Neural crest cell (in vitro differentiated cells): ENCODE data around the gene SLC44A4. TPM values are rescaled to one million over a fixed set of nuclear protein-coding genes. Genes with fewer than 3 reads are reported as not detected.

Source experiments
- DNase-seq: peaks from one replicate; pipeline ENCODE4 v3.0.0; 2021; ENCODE audit warnings: low read depth, mixed read lengths, low spot score
- H3K27ac Mint-ChIP-seq: one replicate; pipeline ENCODE4 v1.8.0; 2021; ENCODE audit warnings: mild to moderate bottlenecking, mixed read lengths; ENCODE audit not compliant: unreplicated experiment
- H3K27me3 Mint-ChIP-seq: 2 replicates; pipeline ENCODE4 v1.8.0; 2021; ENCODE audit warnings: low read depth, mild to moderate bottlenecking, mixed read lengths
- H3K36me3 Mint-ChIP-seq: 2 replicates; pipeline ENCODE4 v1.8.0; 2021; ENCODE audit warnings: low read depth, mild to moderate bottlenecking, mixed read lengths
- H3K4me1 Mint-ChIP-seq: 2 replicates; pipeline ENCODE4 v1.8.0; 2021; ENCODE audit warnings: mixed read lengths
- H3K4me3 Mint-ChIP-seq: one replicate; pipeline ENCODE4 v1.8.0; 2021; ENCODE audit warnings: mild to moderate bottlenecking, mixed read lengths
- H3K9me3 Mint-ChIP-seq: 2 replicates; pipeline ENCODE4 v1.8.0; 2021; ENCODE audit warnings: mixed read lengths
- total RNA-seq: library from RNA; stranded (reverse); gene quantifications from 2 replicates; pipeline ENCODE4 v1.2.1, GENCODE V29; 2021
- TF ChIP-seq, protein P1 (sequence below): fragments of 200-600 bp; sonication (generic); conservative IDR thresholded peaks from 2 replicates; pipeline ENCODE4 v1.5.0; 2021; ENCODE audit warnings: antibody characterized with exemption, mild to moderate bottlenecking

The SLC44A4 gene
- total RNA-seq, 1 donor from 2014 or later = 0.84 TPM

DNA sequence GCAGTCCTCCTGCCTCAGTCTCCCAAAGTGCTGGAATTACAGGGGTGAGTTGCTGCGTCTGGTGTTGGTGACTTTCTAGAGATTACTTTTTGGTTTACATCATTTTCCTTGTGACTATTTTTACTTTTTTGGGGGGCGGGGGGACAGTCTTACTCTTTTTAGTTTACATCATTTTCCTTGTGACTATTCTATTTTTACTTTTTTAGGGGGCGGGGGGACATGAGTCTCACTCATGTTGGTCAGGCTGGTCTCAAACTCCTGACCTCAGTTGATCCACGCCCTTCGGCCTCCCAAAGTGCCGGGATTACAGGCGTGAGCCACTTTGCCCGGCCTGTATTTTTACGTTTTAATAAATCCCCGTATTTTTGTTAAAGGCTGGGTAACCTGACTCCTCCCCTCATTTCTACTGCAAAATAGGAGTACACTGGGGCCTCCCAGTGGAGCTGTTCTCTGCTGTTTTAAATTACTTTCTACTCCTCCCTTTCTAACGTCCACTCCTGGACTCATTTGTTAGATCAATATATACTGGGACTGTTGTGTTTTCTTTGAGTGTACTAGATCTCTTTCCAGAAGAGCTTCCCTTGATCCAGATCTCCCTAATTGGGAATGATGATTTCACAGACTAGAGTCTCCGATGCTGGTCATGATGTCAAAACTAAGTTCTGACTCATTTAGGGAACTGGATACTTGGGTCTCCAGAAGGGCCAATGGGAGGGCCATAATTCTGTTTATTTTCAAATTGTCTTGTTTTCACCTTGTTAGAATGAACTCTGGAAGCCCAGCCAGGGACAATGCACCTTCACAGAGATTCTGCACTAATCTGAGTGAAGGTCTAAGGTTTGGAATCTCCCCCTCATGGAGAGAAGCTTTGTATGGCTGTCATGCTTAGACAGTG lies 42.1 kb downstream of the SLC44A4 start:
- Mint-ChIP-seq H3K36me3 (peaks cover 43% of the 10 kb centered on the region), H3K4me3 (peak overlapping the region; percentile 98), H3K4me1 (peaks cover 41% of the 10 kb centered on the region), H3K27ac (peak overlapping the region; percentile 88), H3K9me3 (no peaks in the 10 kb centered on the region), H3K27me3 (no peaks in the 10 kb centered on the region)
- no peak for DNase-seq
- TF ChIP-seq, protein P1, sequence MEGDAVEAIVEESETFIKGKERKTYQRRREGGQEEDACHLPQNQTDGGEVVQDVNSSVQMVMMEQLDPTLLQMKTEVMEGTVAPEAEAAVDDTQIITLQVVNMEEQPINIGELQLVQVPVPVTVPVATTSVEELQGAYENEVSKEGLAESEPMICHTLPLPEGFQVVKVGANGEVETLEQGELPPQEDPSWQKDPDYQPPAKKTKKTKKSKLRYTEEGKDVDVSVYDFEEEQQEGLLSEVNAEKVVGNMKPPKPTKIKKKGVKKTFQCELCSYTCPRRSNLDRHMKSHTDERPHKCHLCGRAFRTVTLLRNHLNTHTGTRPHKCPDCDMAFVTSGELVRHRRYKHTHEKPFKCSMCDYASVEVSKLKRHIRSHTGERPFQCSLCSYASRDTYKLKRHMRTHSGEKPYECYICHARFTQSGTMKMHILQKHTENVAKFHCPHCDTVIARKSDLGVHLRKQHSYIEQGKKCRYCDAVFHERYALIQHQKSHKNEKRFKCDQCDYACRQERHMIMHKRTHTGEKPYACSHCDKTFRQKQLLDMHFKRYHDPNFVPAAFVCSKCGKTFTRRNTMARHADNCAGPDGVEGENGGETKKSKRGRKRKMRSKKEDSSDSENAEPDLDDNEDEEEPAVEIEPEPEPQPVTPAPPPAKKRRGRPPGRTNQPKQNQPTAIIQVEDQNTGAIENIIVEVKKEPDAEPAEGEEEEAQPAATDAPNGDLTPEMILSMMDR = no peak

DNA sequence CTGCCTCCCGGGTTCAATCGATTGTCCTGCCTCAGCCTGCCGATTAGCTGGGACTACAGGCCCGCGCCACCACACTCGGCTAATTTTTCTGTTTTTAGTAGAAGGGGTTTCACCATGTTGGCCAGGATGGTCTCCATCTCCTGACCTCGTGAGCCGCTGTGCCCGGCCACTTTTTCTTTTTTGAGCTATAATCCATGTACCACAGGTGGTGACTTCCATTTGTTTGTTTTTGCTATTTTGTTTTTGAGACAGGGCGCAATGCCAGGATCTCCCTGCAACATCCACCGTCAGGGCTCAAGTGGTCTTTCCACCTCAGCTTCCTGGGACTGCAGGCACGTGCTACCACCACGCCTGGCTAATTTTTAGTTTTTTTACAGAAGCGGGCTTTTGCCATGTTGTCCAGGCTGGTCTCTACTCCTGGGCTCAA lies 42.7 kb downstream of the SLC44A4 start:
- DNase-seq = no peak
- H3K27me3 Mint-ChIP-seq = no peaks in the 10 kb centered on the region
- TF ChIP-seq, protein P1 = no peak
- H3K9me3 Mint-ChIP-seq = no peaks in the 10 kb centered on the region
- peaks cover 41% of the 10 kb centered on the region for H3K36me3 Mint-ChIP-seq
- peaks cover 42% of the 10 kb centered on the region for H3K4me1 Mint-ChIP-seq
- H3K27ac Mint-ChIP-seq = peak overlapping the region; percentile 88
- peak overlapping the region; percentile 98 for H3K4me3 Mint-ChIP-seq

DNA sequence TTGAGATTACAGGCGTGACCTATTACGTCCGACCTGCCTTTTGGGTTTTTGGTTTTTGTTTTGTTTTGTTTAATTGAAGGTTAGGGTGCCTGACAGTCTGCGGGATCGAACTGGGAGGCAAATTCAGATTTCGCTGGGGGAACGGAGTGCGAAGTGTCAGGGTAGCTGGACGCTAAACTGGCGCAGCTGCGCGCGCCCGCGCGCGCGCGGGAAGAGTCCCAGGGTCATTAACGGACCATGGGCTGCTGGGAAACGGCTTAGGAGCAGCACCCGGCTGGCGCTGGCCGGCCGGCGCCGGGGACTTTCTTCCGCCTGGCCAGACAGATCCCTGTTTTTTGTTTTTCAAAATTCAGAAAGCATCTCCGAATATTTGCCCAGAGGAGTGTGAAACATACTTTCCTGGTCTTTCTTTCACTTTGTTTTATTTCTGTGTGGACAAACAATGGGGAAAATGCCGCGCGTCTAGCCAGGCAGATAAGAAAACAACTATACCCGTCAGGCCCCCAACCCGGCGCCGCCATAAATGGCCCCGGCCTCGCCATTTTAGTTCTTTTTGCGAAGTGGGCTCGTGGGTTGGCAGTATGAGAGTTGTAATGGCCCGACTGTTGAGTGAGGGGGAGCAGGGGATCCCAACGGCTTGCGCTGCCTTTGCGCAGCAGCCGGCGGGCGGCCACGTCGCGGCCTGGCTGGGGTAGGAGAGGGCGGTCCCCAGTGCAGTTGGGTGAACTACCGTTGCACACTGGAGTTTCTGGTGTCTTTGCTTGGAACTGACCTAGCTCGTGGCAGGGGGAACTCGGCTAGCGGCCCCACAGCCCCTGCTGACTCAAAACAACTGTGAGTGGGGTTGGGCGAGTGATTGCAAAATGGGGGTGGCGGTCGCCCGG lies 44.2 kb downstream of the SLC44A4 start:
- Mint-ChIP-seq H3K4me3 (peak overlapping the region; percentile 98), H3K9me3 (no peaks in the 10 kb centered on the region), H3K27ac (peak overlapping the region; percentile 100), H3K27me3 (peaks cover 3% of the 10 kb centered on the region), H3K4me1 (peaks cover 56% of the 10 kb centered on the region), H3K36me3 (peaks cover 33% of the 10 kb centered on the region)
- TF ChIP-seq, protein P1 = no peak
- DNase-seq = peak; percentile 80

DNA sequence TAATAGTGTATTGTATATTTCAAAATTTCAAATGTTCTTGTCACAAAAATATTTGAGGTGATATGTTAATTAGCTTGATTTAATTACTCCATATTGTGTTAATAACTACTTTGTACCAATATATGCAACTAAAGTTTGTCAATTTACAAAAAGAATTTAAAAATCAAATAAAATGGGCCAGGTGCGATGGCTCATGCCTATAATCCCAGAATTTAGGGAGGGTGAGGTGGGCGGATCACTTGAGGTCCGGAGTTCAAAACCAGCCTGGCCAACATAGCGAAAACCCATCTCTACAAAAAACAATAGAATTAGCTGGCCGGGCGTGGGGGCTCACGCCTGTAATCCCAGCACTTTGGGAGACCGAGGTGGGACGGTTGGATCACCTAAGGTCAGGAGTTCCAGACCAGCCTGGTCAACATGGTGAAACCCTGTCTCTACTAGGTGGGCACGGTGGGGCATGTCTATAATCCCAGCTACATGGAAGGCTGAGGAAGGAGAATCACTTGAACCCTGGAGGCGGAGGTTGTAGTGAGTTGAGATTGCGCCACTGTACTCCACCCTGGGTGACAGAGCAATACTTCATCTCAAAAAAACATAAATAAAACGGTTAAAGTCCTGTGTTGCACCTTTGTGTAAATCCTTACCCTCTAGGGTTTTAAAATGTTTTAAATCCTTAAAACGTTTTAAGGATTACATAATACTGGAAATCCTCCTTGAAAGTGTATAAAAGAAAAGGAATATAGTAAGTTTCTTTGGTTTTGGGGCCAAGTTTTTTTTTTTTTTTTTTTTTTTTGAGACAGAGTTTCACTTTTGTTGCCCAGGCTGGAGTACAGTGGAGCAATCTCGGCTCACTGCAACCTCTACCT lies 47.2 kb downstream of the SLC44A4 start:
- peaks cover 10% of the 10 kb centered on the region for H3K27me3 Mint-ChIP-seq
- peaks cover 50% of the 10 kb centered on the region for H3K4me1 Mint-ChIP-seq
- TF ChIP-seq, protein P1 = no peak
- DNase-seq = no peak
- H3K36me3 Mint-ChIP-seq = peaks cover 14% of the 10 kb centered on the region
- peak overlapping the region; percentile 92 for H3K4me3 Mint-ChIP-seq
- no peak overlapping the region for H3K27ac Mint-ChIP-seq
- H3K9me3 Mint-ChIP-seq = no peaks in the 10 kb centered on the region

DNA sequence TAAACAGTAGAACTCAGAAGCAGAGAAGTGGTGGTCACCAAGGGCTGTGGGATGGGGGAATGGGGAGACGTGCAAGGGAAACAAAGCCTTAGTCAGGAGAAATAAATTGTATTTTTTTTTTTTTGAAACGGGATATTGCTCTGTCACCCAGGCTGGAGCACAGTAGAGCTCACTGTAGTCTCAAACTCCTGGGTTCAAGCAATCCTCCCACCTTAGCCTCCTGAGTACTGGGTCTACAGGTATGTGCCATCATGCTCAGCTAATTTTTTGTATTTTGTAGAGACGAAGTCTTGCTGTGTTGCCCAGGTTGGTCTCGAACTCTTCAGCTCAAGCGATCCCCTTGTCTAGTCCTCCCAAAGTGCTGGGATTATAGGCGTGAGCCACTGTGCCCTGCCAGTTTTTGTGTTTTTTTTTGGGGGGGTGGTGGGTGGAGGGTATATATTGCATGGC lies 47.9 kb downstream of the SLC44A4 start:
- H3K4me1 Mint-ChIP-seq = peaks cover 45% of the 10 kb centered on the region
- H3K9me3 Mint-ChIP-seq = no peaks in the 10 kb centered on the region
- TF ChIP-seq, protein P1 = no peak
- H3K27me3 Mint-ChIP-seq = peaks cover 10% of the 10 kb centered on the region
- DNase-seq = no peak
- peak overlapping the region; percentile 92 for H3K4me3 Mint-ChIP-seq
- H3K36me3 Mint-ChIP-seq = peaks cover 8% of the 10 kb centered on the region
- H3K27ac Mint-ChIP-seq = peak overlapping the region; percentile 50
